ENCODE data around the gene BDH2.
A peak's percentile ranks its signal among the peaks of the same experiment; 100 is the strongest.

BDH2 gene

DNA sequence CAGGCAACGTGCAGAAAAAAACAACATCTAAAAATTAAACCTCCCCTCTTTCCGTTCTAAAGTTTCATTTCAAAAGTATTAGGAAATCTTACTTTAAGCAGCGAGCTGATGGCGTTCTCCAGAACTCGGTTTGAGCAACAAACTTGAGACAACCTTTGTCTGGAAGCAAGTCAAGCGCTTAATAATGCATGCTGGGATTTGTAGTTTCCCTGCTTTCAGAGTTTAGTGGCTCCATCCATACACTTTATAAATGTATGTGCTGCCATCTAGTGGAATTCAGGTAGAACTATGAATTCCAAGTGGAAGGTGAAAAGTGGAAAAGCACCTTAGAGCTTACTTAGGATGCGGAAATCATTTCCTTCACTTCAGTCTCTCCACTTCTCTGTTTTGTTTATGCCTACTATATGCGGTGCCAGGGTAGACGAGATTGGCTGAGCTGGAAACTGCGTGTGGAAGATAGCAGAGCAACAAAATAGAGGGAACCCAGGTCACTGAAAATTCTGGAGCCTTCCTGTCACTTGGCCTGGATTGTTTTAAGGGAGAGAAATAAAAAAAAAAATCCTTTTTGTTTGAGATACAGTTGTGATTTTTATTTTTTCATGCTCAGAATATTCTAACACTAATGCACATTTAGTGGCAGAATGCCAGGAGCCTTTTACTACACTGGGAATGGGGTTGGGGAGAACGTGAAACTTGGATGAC, at the start of gene BDH2:
BDH2 (minus strand) TSS at position 144 of the 702 bp plus-strand sequence. CDS start 3,580 bp downstream, outside the sequence.
- peak; percentile 39 for DNase-seq

DNA sequence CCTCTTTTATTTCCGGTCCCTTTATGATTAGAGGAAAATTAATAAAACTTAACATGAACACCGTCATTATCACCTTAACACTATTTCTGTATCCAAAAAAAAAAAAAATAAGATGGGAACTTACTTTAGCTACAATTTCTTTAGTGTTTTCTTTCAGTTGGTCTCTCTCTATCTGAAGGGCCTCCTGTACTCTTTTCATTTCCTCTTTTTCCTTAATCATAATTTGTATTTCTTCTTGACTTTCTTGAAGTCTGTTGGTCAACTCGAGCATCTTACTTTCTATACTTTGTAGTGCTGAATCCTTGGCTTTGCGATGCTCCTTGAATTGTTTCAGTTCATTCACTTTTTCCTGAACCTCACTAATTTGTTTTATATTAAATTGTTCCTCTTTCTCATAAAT, 45.3 kb upstream of the BDH2 start:
- DNase-seq, result no peak

DNA sequence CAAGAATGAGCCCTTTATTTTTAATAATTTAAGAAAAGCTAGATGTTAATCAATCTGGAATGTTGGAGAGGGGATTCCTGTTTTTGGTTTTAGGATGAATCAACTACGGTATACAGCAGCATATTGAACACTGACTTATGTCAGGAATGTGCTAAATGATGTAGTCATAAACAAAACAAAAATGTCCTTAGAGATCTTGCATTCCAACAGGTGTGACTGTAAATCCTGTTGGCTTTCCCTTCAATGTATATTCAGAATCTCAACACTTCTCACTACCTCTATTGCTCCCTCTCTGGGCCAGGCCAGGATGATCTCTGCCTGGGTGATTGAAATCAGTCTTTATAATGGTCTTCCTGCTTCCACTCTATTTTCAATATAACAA, 37.8 kb upstream of the BDH2 start:
- DNase-seq, result no peak

DNA sequence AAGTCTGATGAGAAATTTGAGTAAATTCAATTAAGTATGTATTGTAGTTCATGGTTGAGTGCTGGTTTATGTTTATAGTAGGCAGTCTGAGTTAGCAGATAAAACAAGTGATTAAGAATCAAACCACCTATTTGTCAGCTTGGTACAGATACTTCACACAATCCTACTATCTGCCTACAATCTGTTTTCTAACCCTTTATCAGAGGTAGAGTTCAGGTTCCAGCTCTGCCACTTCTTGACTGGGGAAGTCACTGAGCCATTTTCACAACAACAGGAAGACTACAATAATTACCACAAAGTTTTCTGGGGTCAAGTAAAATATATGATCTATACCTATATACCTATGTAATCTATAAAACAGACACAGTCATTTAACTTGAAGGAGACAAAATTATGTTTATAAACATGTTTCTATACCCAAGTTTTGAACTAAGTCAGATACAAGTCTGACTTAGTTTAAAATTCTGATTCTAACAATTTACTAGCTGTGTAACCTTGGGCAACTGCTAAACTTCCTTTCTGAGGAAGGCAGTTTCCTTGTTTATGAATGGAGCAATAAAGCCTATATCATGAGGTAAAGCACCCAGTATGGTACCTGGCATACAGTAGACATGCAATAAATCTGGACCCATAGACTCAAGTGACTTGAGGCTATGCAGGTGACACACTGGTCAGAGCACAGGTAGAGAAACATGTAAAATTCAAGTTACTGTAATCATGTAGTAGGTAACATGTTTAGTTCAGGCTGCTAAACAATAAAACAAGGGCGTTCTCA, 37.2 kb upstream of the BDH2 start:
- no peak for DNase-seq

DNA sequence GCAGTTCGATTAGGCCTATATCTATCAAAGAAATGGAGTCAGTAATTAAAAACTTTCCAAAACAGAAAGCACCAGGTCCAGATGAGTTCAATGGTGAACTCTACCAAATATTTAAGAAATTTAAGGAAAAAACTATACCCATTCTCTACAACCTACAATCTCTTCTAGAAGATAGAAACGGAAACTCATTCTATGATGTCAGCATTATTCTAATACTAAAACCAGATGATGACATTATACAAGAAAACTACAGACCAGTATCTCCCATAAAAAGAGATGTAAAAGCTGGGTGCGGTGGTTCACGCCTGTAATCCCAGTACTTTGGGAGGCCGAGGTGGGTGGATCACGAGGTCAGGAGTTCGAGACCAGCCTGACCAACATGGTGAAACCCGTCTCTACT, 29.5 kb upstream of the BDH2 start:
- no peak for DNase-seq

DNA sequence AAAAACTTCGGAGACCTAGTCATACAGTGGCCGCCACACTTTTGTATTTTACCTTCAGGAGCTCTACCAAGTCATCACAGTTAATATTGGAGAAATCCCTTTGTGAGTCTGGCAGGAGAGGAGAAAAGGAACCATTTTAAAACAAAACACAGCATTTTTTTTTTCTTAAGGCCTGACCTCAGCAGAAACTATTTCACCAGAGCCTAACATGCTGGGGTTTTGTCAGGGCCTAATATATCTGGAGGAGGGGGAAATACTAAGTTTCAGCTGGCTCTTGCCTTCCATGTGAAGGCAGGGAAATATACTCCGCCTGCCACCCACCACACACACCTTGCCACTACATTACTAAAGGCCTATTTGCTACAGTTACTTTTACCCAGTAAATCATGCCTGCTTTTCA, 26.5 kb upstream of the BDH2 start:
- DNase-seq, result no peak

DNA sequence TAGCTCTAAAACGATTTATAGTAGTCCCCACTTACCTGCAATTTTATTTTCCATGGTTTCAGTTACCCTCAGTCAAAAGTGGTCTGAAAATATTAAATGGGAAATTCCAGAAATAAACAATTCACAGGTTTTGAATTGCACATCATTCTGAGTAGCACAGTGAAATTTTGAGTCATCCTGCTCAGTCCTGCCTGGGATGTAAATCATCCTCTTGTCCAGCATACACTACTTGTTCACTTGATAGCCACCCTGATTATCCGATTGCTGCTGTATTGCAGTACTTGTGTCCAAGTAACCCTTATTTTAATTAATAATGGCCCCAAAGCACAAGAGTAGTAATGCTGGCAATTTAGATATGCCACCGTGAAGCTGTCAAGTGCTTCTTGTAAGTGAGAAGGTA, 23.5 kb upstream of the BDH2 start:
- no peak for DNase-seq

DNA sequence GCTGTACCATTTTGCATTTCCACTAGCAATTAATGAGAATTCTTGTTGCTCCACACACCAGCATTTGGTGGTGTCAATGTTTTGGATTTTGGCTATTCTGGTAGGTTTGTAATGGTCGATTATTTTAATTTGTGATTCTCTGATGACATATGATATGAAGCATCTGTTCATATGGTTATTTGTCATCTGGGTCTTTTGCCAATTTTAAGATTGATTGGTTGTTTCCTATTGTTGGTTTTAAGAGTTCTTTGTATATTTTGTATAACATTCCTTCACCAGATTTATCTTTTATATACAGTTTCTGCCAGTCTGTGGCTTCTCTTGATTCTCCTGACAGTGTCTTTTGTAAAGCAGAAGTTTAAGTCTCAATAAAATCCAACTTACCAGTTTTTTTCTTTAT, 18.5 kb upstream of the BDH2 start:
- no peak for DNase-seq

DNA sequence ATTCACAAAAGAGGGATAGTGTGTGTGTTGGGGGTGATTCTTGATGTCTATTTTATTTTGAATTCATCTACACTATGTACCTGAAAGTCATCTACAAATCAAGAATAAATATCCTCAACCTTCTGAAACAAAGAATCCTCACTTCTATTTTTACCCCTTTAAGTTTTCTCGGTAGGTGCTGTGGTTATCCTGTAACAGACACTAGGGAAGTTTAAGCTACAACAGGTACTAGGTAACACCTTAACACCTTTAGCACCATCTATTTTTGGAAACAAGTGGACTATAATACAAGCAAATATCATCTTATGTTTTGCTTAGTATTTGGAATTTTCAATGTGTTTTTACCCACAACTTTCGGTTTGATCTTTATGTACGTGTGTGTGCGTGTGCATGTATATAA, 12.0 kb upstream of the BDH2 start:
- DNase-seq, result no peak

DNA sequence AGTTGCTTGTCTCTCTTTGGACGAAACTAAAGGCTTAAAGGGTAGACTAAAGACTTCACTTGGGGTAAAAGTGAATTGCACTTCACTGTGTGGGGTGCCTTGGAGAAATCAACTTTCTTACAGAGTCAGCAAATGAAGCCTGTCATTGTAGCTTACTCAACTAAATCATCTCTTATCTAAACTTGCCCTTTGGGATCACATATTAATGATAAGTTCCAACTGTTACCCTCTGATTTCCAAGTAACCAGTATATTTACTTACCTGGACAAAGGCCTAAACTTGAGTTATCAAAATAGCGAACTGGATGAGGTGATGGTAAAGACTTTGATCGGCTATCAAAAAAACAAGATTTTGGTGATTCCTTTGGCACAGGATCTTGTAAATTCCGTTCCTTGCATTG, 8.9 kb upstream of the BDH2 start:
- DNase-seq, result no peak

DNA sequence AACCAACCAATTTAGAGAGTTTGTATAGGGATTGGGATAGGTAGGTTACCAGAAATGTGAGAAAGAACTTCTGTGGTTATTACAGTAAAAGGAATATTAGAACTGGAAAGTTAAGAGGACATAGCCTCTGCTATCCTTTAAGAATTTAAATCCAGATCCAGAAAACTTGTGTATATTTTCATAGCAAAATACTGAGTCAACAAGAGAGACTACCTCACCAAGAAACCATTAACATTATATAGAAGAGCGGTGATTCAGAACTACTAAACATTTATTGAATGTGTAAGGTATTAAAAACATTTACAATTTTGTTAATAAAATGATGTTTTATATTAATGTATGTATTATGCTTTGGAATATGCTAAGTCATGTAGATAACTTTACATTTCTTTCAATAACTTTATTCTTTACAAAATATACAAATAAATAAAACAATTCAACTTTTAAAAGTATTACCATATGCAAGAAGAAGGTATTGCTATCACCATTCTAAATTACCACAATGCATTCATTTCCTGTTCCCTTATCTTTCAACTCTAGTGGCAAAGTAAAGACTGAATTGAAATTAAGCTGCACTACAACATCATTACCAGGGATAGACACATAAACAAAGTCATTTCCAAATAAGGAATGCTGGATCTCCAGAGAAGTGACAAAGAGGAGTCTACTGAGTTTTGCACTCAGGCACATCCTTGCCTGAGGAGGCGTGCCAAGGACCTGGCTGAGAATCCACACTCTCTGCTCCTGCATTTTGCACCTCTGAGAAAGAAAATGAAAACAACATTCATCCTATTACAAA, 6.1 kb upstream of the BDH2 start:
- no peak for DNase-seq

DNA sequence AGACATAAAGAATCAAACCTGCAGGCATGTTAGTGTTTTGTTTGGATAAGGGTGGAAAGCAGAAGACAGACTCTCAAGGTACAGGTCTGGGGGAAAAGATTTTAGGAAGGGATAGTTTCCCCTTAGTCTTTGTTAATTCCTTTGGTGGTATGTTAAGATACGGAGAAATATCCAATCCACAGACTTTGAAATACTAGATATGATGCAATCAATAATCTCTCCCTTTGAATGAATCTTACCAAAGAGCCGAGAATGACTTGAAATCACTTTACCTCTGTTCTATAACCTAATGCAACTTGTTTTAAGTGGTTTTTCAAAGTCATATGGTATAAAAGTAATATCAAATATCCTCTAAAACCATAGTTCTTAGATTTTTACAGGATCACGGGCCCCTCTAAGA, 5.3 kb upstream of the BDH2 start:
- no peak for DNase-seq

DNA sequence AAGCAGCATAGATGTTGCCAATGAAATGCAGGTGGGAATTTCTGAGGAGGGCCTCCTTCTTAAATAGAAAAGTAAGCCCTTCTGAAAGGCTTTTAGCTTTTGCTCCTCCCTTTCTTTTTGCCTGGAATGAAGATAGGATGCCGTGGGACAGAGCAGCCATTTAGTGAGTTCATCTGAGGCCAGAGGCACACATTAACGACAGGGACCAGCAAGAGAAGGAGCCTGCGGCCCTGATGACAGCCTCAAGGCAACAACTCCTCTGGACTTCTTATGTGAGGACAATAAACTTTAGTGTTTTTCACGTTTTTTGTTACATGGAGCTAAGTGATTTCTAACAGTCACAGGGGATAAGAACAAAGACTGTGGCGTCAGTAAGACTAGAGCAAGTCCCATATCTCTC, 1.1 kb upstream of the BDH2 start:
- DNase-seq, result no peak

DNA sequence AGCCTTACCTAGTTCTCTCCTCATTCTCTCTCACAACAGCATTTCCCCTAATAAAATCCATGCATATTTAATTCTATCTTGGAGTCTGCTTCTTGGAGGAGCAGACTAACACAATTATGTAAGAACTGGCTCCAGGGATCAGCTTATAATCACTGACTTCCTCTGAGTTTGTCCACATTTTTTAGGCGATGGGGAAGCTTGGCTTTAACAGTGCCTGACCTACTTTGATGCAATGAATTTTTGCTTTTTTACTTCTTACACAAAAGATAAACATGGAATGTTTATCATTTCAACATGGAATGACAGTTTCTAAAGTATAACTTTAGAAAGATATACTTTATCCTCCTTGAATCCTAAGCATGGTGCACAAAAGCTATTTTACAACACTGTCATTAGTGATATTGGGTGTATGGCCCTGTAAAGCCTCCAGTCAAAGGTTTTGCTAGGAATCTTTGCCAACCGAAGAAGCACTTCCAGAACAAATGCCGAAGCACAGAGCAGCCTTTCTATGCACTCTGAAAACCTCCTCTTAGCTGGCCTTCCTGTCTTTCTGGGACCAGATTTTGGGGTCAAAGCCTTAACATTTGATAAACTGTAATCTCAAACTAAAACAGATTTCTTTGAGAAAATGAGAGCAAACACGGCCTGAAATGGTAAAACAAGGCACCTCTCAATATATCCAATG, 736 bp downstream of the BDH2 start:
- DNase-seq, result no peak

DNA sequence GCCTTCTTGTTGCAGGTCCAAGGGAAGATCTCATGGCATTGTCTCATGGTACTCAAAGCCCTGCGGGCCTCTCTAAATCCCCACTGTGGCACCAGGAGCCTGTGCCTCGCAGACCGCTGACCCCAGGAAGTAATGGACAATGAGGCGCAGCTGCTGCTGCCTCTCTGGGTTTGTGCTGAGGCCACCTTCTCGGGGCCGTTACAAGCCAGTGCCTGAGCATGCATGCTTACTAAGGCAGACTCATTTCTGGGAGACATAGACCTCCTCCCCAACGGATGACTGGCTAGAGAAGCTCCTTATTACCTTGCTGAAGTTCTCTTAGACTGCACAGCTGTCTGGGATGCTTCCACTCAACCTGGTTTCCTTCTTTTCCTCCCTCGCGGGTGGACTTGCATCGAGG, 1.3 kb downstream of the BDH2 start:
- DNase-seq, result no peak

DNA sequence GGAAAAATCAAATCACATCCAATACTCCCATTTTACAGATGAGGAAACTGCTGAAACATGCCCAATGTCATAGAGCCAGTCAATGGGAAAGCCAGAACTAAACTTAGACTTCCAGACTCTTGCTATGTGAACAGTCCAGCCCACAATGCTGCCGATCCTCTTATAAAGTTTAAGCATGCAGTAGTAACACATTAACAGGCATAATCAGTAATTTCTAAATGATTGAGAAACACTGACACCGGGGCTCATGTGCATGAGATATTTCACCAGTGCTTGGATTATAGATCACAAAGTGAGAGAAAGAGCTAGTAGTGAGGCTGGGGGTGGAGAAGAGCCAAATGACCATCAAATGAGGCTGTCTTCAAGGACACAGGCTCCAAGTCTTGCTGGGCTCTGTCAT, 2.5 kb downstream of the BDH2 start:
- no peak for DNase-seq

DNA sequence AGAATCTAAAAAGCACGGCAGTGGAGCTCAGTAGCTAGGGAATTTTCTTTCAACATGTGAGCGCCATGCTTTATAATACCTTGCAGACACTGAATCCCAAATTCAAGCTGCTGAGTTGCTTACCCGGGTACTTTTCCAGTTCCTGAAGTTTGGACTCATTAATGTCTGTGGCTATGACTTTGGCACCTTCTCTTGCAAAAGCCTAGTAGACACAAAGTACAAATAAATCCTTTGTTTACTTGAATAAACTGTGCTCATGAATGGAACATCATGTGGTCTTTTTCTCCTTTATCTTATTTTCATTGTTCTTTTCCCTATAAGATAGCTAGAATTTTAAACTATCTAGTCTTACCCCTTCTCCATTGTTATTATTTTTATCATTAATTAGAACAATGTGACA, 4.6 kb downstream of the BDH2 start:
- DNase-seq, result no peak

DNA sequence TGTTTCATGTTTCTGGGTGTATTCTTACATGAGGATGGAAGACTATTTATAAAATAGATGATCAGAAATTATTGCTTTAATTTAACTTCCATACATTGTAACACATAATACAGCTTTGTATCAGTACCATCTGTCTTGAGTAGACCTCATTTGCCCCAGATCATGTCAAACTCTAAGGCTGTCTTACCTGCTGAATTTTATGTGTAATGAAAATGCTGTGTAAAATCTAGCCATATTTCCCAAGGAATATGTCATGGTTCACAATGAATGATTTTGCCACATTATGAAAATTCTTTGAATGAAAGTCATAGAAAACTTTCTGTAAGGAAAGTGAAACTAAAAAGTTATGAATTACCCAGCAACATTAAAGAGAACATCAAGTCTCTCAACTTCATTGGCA, 7.4 kb downstream of the BDH2 start:
- no peak for DNase-seq

DNA sequence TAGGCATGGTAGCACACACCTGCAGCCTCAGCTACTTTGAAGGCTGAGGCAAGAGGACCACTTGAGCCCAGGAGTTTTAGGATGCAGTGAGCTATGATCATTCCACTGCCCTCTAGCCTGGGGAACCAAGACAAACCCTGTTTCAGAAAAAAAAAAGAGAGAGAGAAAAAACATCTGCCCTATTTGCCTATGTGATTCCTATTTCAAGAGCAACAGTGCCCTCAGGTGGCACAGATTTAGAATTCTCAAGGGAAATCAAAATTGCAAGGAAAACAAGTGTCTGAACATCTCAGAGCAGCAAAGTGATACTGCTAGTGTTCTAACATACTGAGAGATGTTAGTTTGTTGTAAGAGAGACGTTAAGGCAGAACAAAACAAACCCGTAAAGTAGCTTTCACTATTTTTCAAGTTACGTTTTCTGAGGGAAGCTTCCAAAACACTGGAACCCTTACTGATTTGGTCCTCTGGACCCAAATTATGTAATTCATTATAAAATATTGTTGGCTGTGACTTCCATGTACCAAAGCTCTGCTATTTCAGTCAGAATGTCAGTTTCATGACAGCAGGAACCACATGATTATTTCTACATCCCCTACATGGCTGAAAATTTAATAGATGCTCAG, 7.9 kb downstream of the BDH2 start:
- DNase-seq, result peak; percentile 24

DNA sequence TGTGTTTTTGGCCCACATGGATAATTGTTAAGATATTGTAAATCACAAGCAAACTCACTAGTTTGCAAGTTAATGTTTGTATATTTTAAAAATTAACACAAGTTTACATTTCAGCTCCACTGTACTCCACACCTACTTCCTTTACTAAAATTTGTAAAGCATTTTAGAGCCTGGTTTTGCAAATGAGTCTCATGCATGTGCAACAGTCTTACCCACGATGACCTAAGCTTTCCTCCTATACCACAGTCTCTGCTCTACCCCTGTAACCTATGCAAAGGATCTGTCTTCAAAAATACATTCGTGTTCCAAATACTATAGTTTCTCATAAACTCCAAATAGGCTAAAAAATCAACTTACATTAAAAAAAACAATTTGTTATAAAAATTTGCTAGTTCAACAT, 10.2 kb downstream of the BDH2 start:
- DNase-seq, result no peak

DNA sequence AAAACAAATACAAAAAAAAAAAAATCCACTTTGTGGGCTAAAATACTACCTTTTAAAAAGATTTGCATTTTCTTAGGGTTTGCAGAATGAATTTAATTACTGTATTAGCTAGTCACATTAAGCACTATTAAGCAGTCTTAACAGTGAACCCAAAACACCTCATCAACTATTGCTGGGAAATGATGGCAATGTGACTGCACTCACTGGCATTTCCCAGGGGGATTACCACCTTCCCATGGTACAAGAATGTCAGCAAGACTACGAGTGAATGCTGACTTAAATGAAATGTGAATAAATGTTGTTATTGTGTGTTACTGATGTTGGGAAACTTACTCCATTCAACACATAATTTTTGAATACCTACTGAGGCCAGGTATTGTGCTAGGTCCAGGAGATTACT, 13.1 kb downstream of the BDH2 start:
- DNase-seq, result no peak

DNA sequence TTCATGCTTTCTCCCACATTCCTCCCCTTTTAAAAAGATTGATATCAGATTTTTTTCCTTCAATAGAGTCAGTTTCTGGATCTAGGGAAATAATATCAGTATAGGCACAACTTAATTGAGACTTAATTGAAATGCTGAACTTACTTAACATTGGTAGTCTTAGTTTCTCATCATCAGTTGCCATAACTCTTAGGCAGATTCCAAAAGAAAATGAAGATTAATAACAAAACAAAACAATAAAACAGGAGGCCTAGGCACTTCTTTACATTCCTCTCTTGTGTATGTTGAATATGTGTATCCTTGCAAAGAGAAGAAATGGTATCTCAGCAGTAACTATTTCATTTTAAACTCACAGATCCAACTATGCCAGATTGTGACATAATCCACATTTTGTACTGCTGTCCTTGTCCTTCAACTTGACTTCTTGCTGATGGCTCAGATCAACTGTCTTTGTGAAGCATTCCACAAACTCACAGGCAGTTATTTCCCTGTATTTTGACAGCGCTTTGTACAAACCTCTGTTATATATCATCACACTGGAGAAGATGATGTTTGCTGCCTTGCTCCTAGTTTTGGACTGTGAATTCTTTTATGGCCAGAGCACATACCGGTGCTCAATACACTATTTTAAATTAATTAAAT, 14.0 kb downstream of the BDH2 start:
- no peak for DNase-seq

Data from activated gamma-delta T cell treated with Interleukin-2 at 50 U/mL for 16 hours (primary cell).